ENCODE measurements around the gene TLE4.

DNA sequence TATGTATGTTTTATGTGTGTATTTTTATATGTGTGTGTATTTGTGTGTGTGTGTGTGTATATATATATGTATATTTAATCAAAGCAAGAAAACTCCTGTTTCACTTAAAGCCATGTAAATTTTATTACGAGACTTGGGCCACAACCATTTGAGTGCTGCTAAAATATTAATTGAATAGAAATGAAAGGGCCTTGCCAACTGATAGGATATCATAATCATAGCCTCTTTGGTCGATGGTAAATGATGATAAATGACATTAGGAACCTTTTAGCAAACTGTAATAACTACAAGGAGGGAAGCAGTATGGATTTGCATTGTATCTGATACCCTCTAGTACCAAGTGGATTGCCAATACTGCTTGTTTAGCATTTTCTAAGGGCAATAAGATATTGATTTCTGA, 7.9 kb downstream of the TLE4 start:
- TF ChIP-seq, protein P1, sequence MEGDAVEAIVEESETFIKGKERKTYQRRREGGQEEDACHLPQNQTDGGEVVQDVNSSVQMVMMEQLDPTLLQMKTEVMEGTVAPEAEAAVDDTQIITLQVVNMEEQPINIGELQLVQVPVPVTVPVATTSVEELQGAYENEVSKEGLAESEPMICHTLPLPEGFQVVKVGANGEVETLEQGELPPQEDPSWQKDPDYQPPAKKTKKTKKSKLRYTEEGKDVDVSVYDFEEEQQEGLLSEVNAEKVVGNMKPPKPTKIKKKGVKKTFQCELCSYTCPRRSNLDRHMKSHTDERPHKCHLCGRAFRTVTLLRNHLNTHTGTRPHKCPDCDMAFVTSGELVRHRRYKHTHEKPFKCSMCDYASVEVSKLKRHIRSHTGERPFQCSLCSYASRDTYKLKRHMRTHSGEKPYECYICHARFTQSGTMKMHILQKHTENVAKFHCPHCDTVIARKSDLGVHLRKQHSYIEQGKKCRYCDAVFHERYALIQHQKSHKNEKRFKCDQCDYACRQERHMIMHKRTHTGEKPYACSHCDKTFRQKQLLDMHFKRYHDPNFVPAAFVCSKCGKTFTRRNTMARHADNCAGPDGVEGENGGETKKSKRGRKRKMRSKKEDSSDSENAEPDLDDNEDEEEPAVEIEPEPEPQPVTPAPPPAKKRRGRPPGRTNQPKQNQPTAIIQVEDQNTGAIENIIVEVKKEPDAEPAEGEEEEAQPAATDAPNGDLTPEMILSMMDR (optimal IDR thresholded peaks at IDR 0.05 in 1 of 3, IDR thresholded peaks at IDR 0.05 in 1 of 3, conservative IDR thresholded peaks at IDR 0.05 in 1 of 3; ENCODE audit: extremely low read depth in 1 of 3, insufficient read depth in 2 of 3, low read length in 3 of 3): no peak
- TF ChIP-seq EZH2 (IDR thresholded peaks at IDR 0.05; ENCODE audit: low read length): no peak

Measured in keratinocyte (primary cell).